GM19438 (cell line): ENCODE measurements around the gene SRL.
"Not testable (repeated sequence)": the region's sequence is repeated elsewhere in the genome, so short reads cannot be mapped to it uniquely, and the experiment has no call there.

Source experiments
- ATAC-seq: cut with Tn5 transposase; IDR thresholded peaks from one replicate; pipeline ENCODE4 v1.9.1; 2021; ENCODE audit warnings: low read depth; ENCODE audit not compliant: unreplicated experiment

SRL gene

DNA sequence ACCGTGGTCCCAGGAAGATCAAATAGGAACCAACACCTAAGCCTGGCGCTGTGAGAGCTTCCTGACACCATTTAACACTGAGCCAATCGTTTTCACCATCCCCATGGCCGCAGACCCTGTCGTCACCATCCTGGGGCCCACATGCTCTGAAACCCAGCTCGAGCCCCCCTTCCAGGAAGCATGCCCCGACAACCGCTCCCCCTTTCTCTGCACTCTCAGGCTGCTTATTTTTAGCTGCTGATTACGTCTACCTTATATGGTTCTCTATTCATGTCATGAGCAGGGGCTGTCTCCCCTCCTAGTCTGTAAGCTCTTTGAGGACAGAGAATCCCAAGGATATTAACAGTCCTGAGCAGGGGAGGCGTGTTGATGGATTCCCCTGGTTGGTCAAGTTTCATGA lies 10.5 kb downstream of the SRL start:
- ATAC-seq = no peak

- ATAC-seq = no peak
Observed at GRCh38 chr16:4227040-4227332, 14.9 kb downstream of the SRL start.

- ATAC-seq = no peak
Observed at GRCh38 chr16:4226251-4227039, 15.4 kb downstream of the SRL start.

GRCh38 chr16:4225075-4225474 lies 16.8 kb downstream of the SRL start:
- no peak for ATAC-seq

DNA sequence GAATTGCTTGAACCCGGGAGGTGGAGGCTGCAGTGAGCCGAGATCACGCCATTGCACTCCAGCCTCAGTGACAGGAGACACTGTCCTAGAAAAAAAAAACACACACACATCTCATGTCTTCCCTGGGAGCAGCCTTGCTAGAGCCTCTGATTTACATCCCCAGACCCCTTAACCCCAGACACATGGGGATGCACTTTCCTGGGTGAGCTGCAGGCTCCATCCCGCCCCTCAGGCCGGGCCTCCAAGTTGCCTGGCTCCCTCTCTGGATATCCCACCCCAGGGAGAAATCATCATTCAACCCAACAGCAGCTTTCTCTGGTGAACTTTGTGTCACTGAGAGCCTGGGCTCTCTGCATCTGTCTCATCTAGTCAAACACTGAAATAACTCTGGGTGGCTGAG lies 21.5 kb downstream of the SRL start:
- ATAC-seq = no peak

- no peak for ATAC-seq
Observed at GRCh38 chr16:4218202-4218601, 23.7 kb downstream of the SRL start.

GRCh38 chr16:4217204-4218131 lies 24.4 kb downstream of the SRL start:
- ATAC-seq = no peak

- no peak for ATAC-seq
Observed at GRCh38 chr16:4216596-4216995, 25.3 kb downstream of the SRL start.

- no peak for ATAC-seq
Observed at GRCh38 chr16:4215106-4215505, 26.8 kb downstream of the SRL start.

DNA sequence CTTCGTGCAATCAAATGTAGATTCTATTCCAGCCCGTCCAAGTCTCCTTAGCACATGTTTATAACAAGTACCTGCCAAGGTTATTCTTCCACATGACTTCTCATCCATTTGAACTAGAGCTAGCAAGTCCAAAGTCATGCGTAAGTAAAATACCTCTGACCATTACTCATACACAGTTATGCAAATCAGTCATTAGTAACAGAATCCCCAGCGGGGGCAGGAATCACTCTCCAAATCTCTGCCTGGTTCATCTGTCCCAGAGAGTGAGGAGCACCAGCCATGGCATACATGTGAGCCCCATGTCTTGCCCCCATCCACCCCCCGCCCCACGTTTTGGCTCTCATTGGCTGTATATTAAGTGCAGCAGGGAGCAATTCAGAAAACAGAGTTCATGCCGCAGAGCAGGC lies 27.7 kb downstream of the SRL start:
- no peak for ATAC-seq

- no peak for ATAC-seq
Observed at GRCh38 chr16:4213737-4214136, 28.1 kb downstream of the SRL start.

DNA sequence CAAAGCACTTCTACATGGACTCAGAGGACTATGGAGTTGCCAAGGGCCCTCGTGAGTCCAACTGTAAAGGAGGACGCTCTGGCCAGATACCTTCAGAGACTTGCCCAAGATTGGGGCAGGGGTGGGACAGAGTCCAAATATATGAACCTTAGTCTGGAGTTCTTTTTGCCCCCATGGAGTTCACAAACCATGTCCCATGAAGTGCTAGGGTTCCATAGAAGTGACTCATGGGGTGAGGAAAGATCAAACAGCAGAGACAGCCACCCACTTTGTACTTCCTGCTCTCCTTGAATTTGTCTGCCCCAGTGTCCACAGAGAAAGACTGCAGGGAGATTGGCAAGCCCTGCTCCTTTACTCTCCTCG lies 29.0 kb downstream of the SRL start:
- ATAC-seq = no peak

- ATAC-seq = no peak
Observed at GRCh38 chr16:4212211-4212933, 29.5 kb downstream of the SRL start.

DNA sequence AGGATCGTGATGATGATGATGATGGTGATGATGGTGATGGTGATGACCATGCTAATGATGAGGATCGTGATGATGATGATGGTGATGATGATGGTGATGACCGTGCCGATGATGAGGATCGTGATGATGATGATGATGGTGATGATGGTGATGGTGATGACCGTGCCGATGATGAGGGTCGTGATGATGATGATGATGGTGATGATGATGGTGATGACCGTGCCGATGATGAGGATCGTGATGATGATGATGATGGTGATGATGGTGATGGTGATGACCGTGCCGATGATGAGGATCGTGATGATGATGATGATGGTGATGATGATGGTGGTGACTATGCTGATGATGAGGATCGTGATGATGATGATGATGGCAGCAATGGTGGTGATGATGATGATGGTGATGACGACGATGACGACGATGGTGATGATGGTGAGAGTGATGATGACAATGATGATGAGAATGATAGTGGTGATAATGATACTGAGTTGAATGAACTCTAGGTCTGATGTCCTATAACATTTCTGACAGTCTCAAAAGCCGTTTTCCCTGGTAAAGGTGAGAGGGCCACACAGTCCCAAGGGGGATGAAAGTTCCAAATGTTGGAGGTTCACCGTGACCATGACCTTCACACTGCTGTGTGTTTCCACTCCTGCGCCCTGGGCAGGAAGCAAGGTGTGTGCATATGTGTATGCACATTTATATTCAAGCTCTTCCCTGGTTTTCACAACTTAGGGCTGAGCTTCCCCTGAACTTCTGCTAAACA lies 30.3 kb downstream of the SRL start:
- ATAC-seq = not testable (repeated sequence)

DNA sequence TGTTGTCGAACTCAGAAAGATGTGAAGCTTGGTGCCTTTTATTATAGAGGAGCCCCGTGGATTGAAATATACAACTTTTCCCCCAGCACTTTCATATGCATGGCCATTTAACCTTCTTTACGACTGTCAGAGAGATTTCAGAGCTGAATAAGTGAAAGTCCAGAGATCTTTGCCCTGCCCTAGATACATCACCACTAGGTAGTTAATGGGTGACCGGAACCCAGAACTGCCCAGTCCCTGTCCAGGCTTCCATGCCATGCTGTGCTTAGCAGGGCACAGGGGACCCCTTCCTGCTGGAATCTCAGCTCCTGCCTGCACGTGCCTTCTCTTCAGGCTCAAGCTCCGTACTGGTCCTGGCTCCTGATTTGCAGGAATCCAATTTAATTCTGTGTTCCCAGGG lies 32.2 kb downstream of the SRL start:
- no peak for ATAC-seq

DNA sequence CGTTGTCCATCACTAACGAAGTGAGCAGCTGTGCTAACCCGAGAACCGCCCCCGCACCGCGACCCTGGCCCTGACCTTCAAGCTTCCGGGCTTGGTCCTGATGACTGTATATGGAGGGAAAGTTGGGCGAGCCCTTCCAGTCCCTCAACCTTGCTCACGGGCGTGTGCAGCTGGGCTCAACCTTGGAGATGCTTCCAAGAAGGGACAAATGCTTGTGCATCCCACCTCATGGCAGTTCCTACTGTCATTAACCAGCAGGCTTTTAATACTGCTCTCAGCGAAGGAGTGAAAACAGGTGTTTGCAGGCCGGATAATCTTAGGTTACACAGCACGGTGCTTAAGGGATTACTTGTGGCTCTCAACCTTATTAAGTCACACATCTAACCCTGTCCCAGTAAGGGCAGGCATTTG lies 33.5 kb downstream of the SRL start:
- no peak for ATAC-seq

DNA sequence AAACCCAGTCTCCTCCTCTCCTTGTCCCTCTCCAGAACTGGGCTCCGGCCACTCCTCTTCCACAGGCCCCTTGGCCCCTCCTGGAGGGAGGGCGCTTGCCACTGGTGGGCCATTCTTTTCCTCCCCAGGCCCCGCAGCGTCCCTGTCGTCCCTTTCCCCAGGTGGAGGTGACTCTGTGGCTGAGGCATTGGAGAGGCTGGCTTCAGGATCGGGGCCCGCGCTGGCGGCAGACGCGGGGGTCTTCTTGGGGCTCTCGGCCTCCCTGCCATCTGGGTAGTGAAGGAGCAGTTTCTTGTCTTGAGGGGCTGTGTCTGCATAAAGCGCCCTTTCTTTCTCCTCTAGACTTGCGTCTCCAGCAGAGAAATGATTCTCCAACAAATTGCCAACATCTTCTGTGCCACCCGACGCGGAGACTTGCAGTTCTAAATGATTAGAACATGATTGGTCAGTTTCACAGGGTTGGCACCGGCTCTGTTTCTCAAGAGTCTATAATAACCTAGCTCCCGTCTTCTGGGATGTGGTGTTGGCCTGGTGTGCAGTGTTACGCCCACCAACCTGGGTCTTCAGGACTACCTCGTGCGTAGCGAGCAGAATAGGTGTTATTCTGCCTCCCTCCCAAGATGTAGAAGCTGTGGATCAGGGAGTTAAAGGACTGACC lies 34.1 kb downstream of the SRL start:
- no peak for ATAC-seq

DNA sequence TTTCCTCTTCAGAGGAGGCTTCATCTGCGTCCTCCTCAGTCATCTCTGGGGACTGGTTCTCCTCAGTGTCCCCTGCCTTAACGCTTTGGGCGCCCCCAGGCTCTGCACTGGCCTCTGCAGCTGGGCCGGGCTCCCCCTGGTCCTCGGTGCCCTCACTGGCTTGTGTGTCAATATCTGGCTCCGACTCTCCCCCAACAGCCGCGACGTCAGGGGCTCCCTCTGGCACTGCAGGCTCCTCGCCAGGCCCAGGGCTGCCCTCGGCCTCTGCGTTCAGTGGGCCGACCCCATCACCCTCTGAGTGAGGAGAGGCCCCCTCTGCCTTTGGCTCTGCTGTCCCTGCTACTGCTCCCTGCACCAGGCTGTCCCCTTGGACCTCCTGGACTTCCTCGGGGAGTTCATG lies 34.7 kb downstream of the SRL start:
- ATAC-seq = no peak

DNA sequence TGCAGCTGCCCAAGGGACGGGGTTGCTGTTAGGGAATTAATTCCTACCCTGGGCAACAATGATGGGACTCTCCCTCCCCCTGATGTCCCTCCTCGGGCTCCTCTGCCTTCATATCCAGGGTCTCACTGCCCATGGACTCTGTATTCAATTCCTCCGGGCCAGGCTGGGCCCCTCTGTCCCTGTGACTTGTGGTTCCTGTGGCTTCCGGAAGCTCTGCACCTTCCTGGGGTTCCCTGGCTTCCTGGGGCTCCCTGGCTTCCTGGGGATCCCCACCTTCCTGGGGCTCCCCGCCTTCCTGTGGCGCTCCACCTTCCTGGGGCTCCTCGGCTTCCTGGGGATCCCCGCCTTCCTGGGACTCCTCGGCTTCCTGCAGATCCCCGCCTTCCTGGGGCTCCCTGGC lies 35.2 kb downstream of the SRL start:
- no peak for ATAC-seq

- ATAC-seq = no peak
Observed at GRCh38 chr16:4205971-4206370, 35.9 kb downstream of the SRL start.
